GM18508 (cell line): ENCODE results near the gene TNKS2.
"Not testable (repeated sequence)": the region's sequence is repeated elsewhere in the genome, so short reads cannot be mapped to it uniquely, and the experiment has no call there.

Source experiments
- ATAC-seq: cut with Tn5 transposase; IDR thresholded peaks from one replicate; pipeline ENCODE4 v1.9.1; 2021; ENCODE audit warnings: moderate number of reproducible peaks; ENCODE audit not compliant: insufficient read depth, unreplicated experiment

Gene TNKS2

DNA sequence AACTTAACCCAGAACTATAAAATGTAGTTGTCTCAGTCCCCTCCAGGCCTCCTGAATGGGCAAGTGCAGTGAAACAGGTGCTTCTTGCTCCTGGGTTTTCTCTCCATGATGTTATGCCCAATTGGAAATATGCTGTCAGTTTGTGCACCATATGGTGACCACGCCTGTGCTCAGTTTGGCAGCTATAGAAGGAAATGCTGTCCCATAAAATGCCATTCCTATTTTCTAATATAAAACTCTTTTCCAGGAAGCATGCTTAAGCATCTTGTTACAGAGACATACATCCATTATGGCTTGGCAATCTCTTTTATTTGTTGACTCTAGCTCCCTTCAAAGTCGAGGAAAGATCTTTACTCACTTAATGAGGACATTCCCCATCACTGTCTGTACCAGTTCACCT is 65.9 kb downstream of the TNKS2 start:
- no peak for ATAC-seq

DNA sequence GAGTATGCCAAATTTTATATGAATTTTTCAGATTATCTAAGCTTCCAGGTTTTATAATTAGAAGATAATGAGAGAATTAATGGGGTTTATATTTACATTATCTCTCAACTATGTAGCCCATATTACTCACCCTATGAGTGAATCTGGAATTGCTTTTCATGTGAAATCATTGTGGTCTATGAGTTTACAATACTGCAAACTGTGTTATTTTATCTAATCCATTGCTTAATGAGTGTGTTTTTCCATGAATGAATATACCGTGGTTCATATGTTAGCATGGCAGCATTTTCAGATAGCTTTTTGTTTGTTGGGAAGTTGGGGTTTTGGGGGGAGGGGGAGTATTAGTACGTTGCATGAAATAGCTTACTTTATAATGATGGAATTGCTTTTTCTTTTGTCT is 66.5 kb downstream of the TNKS2 start:
- ATAC-seq, result no peak

DNA sequence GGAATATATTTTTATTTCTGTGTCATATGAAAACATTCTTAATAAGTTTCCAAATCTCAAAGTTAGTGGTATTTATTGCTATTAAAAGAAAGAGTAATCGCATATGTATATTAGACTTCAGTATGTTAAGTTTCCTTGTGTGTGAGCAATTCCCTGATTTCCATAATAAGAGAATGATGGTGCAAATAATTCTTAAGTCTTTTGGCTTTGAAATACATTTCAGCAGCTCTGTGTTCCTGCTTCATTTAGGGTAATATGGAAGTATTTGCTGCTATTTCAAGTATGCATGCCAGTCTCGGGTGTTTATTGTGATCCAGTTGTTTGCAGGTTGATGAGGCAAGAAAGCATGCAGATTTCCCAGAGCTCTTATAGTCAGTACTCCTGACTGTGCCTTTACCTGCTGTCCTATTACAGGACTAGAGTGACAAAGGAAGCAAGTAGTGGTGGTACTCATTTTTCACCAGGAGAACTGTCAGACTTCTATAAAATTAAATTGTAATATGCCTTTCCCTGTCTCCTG is 67.4 kb downstream of the TNKS2 start:
- ATAC-seq, result no peak

DNA sequence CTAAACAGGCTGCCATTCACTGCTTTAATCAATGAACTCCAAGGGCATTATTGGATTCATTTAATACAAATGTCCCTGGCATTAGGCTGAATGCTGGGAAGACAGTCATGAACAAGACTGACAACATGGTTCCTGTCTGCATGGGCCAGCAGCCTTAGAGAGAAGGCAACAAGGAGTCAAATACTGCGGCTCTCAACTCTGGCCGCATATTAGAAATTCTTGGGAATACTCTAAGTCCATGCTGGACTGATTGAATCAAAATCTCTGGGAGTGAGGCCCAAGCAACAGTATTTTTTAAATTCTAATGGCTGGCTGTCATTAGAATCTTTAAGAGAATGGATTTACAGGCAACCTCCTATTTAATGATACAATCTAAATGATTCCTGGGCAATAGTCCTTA is 76.9 kb downstream of the TNKS2 start:
- ATAC-seq, result no peak

DNA sequence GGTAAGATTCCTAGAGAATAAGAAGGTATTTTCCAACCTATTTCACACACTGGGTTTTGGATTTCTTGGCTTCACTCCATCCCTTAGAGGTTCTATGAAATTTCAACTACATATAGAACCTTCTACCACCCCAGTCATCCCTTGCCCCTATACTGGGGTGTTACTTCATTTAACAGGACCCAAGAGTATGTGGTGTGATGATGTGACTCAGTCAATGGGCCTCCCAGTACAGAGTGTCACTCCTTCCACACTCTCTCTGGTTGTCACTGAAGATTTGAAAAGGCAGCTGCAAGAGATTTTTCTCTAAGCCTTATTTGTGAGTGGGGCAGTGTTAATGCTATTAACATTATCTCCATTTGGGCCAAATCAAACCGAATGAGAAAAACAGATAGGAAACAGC is 77.6 kb downstream of the TNKS2 start:
- ATAC-seq, result no peak

DNA sequence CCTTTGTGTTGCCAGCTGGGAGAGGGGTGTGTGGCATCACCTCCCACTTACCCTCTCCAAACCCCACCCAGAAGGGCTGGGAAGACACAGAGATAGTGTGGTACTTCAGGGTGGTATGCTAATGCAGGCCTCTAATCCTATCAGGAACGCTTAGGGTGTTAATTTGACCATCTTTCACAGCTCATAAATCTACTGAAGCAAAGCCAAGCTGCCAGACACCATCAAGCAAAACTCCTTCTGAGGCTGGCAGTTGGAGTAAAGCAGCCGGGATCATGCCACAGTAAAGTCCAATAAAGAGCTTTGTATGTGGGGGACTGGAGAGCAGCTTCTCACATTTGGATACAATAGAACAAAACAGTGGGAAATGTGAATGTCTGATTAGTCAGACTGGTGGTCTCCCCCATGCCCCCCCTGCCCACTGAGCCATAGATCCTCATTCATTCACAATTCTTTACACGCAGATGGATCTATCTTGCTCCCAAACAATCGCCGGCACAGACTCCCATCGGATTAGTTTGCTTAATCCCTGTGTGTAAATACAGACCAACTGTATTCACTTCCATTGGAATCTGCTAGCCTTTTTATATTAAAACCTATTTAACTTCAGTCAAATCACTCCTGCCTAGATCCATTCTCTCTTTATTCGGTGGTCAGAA is 81.4 kb downstream of the TNKS2 start:
- no peak for ATAC-seq

DNA sequence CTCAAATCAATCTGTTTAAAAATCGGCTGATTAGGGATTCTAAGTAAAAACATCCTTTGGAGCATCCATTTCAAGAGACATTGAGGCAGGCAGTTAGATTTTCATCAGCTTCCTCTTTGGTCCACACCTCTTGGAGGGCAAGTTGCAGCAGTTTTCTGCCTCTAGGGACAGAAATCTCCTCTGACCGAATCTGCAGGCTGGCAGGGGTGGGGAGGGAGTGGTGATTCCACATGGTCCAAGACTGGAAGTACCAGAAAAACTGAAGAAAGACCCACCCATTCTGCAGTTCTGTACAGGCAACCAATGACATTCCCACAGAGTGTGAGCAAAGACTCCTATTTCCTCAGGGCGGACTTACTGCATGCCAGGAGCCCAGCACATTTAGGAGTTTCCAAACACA is 82.1 kb downstream of the TNKS2 start:
- ATAC-seq, result no peak

DNA sequence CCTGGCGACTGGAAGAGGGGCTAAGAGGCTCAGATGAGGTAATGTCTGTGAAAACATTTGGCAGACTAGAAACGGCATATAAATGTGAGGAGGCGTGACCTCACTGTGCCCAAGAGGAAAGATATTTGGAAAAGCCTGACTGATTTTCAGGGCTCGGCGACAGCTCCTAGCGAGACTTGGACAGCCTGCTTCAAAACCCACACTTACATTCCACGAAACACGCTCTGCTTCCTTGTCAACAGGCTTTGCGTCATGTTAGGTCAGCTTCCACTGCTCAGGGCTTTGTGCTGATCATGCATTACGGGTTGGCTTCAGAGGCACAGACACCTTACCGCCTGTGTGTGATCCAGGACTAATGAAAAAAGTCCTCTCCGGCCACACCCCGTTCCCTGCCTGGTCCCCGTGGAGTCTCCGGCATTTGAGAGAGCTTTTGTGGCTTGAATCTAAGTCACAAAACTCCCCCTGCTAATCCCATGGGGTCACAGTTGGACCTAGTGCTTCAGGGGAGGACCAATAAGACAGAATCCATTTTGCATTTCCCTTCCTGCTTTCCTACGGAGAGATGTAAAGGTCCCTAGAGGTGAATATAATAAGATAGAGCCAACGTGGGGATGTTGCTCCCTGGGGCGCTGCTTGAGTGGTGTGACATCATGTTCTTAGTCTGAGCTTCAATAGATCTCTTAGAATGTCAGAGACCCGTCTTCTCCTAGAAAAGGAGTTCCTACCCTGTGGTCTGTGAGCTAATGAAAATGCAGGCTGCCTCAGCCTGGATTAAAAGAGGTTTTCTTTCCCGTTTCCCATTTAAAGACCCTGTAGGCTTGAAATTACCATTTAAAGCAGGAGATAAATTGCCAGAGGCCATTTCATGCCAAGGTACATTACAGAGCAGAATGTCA is 85.6 kb downstream of the TNKS2 start:
- no peak for ATAC-seq

DNA sequence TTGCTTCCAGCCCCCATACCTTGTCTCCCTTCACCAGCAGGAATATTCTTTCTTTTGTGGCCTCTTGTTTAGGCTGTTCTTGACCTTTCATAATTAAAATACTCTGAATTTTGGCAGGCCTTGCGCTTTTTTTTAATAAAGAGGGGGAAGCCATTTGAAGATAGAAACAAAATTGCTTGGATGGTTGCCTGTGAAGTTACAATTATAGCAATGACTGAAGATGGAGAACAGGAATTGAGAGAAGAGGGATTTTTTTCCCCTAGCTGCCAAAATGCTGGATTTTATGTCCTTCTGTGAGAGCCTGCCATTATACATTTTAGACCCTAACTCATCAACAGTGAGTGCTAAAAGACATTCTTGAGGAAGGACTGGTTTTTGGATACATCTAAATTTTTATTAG is 86.3 kb downstream of the TNKS2 start:
- ATAC-seq, result no peak

DNA sequence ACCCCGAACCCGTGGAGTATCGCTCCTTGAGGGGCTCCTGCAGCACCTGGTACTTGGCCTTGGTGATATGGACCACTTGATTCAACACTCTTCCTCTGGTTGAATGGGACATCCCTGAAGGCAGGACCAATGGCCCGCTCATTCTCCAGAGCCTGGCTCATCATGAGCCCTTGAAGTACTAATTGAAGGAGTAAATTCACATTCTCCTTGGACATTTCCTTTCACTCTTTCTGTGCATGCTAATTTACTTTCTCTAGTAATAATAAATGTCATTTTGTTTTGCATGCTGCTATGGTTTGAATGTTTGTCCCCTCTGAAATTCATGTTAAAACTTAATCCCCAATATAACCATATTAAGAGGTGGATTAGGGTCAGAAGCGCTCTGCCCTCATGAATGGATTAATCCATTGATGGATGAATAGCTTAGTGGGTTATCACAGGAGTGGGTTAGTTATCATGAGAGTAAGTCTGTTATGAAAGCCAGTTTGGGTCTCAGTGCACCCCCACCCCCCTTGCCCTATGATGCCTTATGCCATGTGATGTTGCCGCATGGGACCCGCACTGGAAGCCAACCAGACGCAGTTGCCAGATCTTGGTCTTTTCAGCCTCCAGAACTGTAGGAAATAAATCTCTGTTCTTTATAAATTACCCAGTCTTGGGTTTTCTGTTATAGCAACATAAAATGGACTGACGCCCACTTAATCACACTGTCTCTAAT is 87.3 kb downstream of the TNKS2 start:
- no peak for ATAC-seq

DNA sequence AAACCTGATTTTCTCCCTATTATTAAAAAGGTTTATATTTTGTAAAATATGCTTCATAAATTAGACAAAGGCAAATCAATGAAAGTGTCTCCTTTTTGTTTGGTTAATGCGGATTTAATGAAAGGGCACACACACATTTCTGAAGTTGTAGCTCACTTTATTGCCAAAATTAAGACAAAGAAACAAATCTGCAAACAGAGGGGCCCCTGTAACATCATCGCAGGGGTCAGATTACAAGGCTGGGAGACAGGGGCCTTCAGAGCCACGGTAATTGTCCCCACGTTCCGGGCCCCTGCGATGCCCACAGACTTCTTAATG is 88.7 kb downstream of the TNKS2 start:
- ATAC-seq, result no peak

DNA sequence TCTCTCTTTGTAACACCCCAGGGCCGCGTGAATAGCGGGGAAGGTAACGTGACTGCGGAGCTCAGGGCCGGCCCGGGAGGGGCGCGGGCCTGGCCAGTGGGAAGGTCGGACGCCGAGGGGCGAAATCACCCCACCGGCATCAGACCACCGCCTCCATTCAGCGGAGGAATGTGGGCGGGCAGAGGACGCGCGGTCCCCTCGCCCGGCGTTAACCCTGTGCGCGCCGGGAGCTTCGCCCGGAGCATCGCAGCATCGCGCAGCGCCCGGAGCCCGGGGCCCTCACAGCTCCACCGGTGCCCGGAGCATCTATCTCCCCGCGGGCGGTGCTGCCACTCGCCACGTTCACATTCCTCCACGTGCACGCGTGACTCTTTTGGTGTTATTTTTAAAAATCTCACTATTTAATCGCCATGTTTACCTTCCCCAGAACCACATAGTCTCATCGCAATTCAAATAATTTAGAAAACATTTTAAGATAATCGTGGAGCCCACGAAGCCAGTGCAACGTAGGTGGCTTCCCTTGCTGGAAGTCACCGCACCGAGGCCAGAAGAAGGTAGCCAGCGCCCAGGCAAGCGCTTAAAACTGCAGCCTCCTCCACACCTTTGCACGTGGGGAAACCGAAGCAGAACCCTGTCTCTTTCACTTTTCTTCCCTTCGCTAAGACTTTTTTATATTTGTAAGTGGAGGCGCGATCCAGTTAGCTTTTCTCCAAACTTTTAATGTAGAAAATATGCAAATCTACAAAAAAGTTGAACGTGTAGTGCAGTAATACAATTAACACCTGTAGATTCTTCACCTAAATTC is 89.2 kb downstream of the TNKS2 start:
- no peak for ATAC-seq

DNA sequence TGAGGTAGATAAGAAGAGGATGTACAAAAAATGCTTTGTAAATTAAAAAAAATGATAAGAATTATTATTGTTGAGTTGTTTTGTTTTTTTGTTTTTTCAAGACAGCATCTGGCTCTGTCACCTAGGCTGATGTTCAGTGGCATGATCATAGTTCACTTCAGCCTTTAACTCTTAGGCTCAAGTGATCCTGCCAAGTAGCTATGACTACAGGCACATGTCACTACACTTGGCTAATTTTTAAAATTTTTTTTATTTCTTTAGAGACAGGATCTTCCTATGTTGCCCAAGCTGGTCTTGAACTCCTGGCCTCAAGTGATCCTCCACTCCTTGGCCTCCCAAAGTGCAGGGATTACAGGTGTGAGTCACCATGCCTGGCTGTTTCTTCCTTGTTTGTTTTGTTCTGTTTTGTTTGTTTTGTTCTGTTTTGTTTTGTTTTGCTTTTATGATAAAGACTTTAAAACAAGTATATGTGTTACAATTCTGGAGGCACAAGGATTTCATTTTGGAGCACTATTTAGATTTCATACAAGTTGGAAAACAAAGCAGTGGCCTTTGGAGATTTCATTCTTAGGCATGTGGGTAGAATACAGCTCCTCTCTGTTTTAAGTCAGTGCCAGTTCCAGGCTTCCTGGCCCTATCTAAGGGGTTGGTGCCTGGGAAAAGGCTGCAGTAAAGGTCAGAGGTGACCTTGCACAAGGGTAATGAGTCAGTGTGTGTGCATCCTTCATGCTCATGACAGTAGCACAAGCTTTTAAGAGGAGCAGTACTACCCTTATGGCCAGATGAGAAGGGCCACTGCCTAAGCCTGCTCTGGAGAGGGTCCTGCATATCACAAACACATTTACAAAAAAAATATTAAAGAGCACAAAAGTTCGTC is 93.1 kb downstream of the TNKS2 start:
- no peak for ATAC-seq

DNA sequence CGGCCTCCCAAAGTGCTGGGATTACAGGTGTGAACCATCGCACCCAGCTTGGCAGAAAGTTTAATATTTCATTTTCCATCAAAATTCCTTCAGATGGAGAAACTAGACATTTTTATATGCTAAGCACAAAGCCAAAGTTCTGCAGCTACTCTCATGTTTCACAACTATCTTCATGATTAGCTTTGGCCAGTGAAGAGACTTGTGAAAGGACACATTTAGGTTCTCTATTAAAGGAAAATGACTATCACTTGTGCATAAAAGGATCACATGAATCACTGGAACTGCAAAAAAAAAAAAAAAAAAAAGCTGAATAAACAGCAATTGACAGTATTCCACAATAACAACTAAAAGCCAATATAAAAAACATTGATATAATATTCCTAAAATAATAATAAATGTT is 94.8 kb downstream of the TNKS2 start:
- ATAC-seq, result no peak

DNA sequence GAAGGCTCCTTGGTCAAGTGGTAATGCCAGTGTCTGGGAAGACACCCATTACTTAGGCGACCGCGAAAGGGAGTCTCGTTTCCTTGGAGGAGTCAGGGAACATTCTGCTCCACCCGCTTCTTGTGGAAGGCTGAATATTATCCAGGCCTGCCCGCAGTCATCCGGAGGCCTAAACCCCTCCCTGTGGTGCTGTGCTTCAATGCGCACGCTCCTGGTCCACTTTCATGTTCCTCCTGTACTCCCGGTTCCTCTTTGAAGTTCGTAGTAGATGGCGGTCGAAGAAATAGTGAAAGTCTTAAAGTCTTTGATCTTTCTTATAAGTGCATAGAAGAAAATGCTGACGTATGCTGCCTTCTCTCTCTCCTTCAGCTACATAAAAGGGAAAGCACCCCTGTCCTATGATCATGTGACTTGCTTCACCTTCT is 96.0 kb downstream of the TNKS2 start:
- ATAC-seq, result not testable (repeated sequence)

DNA sequence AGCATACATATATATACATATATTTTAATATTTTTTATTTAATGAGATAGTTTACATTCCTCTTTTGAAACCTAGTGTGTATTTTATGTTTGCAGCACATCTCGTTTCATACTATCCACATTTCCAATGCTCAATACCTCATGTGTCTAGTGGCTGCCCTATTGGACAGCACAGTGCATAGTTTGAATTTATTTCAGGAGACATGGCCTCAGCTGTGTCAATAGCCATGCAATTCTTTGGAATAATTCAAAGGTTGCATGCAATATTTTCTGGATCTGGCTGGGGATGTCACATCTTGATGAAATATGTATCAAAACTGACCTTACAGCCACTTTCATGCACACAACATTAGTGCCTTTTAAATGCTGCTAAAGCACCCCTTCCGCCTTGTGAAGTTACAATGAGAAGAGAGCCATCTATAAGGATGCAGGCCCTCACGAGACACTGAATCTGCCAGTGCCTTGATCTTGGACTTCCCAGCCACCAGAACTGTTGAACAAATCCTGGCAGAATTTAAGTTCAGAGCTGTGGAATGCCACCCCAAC is 98.1 kb downstream of the TNKS2 start:
- ATAC-seq, result no peak

DNA sequence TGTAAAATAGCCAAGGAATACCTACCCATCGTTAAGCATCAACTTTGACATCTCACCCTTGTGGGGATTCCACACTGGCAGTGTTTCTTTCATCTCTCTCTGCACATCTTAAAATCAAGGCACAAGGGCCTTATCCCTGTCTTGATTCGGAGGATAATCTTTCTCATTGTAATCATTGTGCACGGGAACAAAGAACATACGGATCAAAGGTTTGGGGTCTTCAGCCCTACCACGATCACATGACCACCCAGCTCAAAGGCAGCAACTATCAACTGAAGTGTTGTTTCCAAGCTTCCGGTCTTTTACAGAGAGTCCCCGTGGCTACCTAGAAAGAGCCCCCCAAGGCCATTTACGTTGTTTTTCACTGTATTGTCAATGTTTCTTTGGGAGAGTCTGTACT is 99.2 kb downstream of the TNKS2 start:
- ATAC-seq, result no peak

DNA sequence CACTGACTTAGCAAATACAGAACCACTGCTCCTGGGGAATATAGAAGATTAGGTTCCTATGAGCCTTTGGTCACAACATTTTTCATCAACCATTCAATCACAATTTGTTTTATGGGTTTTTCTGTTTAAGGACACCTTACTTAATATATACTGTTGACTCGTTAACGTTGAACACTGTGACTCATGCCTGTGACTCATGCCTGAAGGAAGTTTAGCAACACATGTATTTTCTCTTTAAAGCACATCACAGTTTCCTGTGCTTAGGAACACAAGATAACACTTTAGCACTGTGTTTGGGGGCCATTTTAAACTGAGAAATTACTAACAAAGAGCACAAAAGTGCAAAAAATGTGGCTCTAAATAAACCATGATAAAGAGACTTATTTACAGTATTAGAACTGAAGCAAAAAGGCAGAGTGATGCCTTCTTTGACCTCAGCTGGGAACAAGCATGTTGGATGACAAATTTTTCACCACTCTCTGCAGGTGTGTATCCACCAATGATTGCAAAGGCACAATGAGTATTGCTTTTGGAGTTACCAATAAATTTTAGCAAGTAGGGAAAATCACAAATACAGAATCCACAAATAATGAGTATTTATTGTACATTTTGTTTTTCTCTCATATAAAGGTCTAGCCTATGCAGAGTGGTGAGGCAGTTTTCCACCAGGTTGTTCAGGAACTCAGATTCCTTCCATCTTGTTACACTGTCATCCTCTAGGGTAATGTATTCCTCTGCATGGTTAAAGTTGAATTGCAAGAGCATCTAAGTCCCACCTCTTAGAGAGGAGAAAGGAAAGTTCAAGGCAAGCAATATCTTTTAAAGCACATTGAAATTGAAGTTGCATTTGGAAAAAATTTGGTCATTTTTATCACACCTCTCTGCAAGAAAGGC is 103.8 kb downstream of the TNKS2 start:
- no peak for ATAC-seq
